CD14-positive monocyte (primary cell): Measurements from ENCODE around the gene RAB20. TPM values are rescaled to one million over a fixed set of nuclear protein-coding genes. Genes with fewer than 3 reads are reported as not detected.

ENCODE experiments used
- DNase-seq, 3 donors: peaks; one replicate each; pipeline ENCODE4 v3.0.0-alpha.2; 2011 to 2022
- H2AFZ ChIP-seq: 2 replicates; pipeline ENCODE4 v1.6.0; 2012; ENCODE audit warnings: mild to moderate bottlenecking, low read depth, low read length, inconsistent platforms; ENCODE audit not compliant: insufficient read depth, poor library complexity, severe bottlenecking
- H3K27ac ChIP-seq, 2 donors: 1 replicate in 1 of 2; 2 replicates in 1 of 2; pipeline ENCODE4 v1.5.1; 2012 to 2013; ENCODE audit warnings: low read length in 2 of 2, control low read depth in 1 of 2, inconsistent platforms in 1 of 2, low read depth in 1 of 2, mild to moderate bottlenecking in 1 of 2
- H3K27me3 ChIP-seq, 2 donors: one replicate each; pipeline versions ENCODE4 v1.6.0 to v1.6.1; 2011 to 2013; ENCODE audit warnings: low read length in 2 of 2; ENCODE audit not compliant: control insufficient read depth in 2 of 2, insufficient read depth in 2 of 2
- H3K36me3 ChIP-seq, 2 donors: replicated peaks in 1 of 2; 1 replicate in 1 of 2; 2 replicates in 1 of 2; pipeline versions ENCODE4 v1.5.1 to v1.6.1; 2012 to 2013; ENCODE audit warnings: low read length in 2 of 2, control low read depth in 1 of 2, inconsistent platforms in 1 of 2, mild to moderate bottlenecking in 1 of 2; ENCODE audit not compliant: insufficient read depth in 2 of 2, control insufficient read depth in 1 of 2
- H3K4me1 ChIP-seq, 2 donors: 1 replicate in 1 of 2; 2 replicates in 1 of 2; pipeline versions ENCODE4 v1.5.1 to v1.6.1; 2012 to 2013; ENCODE audit warnings: low read length in 2 of 2, control low read depth in 1 of 2, inconsistent platforms in 1 of 2, mild to moderate bottlenecking in 1 of 2, moderate library complexity in 1 of 2; ENCODE audit not compliant: insufficient read depth in 2 of 2, control insufficient read depth in 1 of 2
- H3K4me2 ChIP-seq: replicated peaks from 2 replicates; pipeline ENCODE3; 2012; ENCODE audit warnings: low read length, moderate library complexity, mild to moderate bottlenecking; ENCODE audit not compliant: poor library complexity, severe bottlenecking; ENCODE audit errors: extremely low read depth
- H3K4me3 ChIP-seq, 3 experiments: fragments of 200-600 bp in 1 of 3; sonication (generic) in 1 of 3; replicated peaks in 1 of 3; 1 replicate in 2 of 3; 2 replicates in 1 of 3; pipeline ENCODE4 v1.5.1; 2011 to 2013; ENCODE audit warnings: low read length in 3 of 3, mild to moderate bottlenecking in 3 of 3, control low read depth in 2 of 3, low read depth in 2 of 3, inconsistent platforms in 1 of 3, moderate library complexity in 1 of 3
- H3K79me2 ChIP-seq: 2 replicates; pipeline ENCODE4 v1.6.0; 2012; ENCODE audit warnings: mild to moderate bottlenecking, control low read depth, inconsistent platforms, low read length, moderate library complexity; ENCODE audit not compliant: insufficient read depth
- H3K9ac ChIP-seq: 2 replicates; pipeline ENCODE4 v1.6.0; 2017; ENCODE audit warnings: low read length, mild to moderate bottlenecking; ENCODE audit not compliant: insufficient read depth, poor library complexity, severe bottlenecking
- H3K9me3 ChIP-seq, 2 donors: replicated peaks in 1 of 2; 1 replicate in 1 of 2; 2 replicates in 1 of 2; pipeline versions ENCODE4 v1.5.1 to v1.6.1; 2012 to 2013; ENCODE audit warnings: low read length in 2 of 2, control low read depth in 1 of 2; ENCODE audit not compliant: control insufficient read depth in 1 of 2, insufficient read depth in 1 of 2
- H4K20me1 ChIP-seq: 2 replicates; pipeline ENCODE4 v1.6.0; 2012; ENCODE audit warnings: mild to moderate bottlenecking, low read length, control low read depth, moderate library complexity; ENCODE audit not compliant: insufficient read depth
- H3K27ac Mint-ChIP-seq, 7 donors: one replicate each; pipeline ENCODE4 v1.8.0; 2020; ENCODE audit warnings: mild to moderate bottlenecking in 7 of 7, mixed read lengths in 7 of 7, moderate library complexity in 6 of 7, inconsistent platforms in 2 of 7
- H3K27me3 Mint-ChIP-seq, 3 donors: one replicate each; pipeline ENCODE4 v1.8.0; 2021 to 2022; ENCODE audit warnings: low read depth in 3 of 3, mild to moderate bottlenecking in 3 of 3, mixed read lengths in 3 of 3, moderate library complexity in 3 of 3, inconsistent platforms in 1 of 3
- H3K36me3 Mint-ChIP-seq, 2 donors: one replicate each; pipeline ENCODE4 v1.8.0; 2020; ENCODE audit warnings: mixed read lengths in 2 of 2, inconsistent platforms in 1 of 2, mild to moderate bottlenecking in 1 of 2
- H3K4me1 Mint-ChIP-seq: one replicate; pipeline ENCODE4 v1.8.0; 2020; ENCODE audit warnings: mild to moderate bottlenecking, mixed read lengths
- H3K4me3 Mint-ChIP-seq, 2 donors: one replicate each; pipeline ENCODE4 v1.8.0; 2020; ENCODE audit warnings: mild to moderate bottlenecking in 2 of 2, mixed read lengths in 2 of 2, moderate library complexity in 1 of 2
- H3K9me3 Mint-ChIP-seq, 7 donors: one replicate each; pipeline ENCODE4 v1.8.0; 2020 to 2022; ENCODE audit warnings: mixed read lengths in 7 of 7, mild to moderate bottlenecking in 6 of 7, moderate library complexity in 6 of 7, inconsistent platforms in 2 of 7
- CTCF ChIP-seq: fragments of 200-600 bp; IDR thresholded peaks from one replicate; pipeline ENCODE4 v1.8.0; 2022; ENCODE audit warnings: antibody characterized with exemption, mild to moderate bottlenecking
- WGBS: methylation state at CpG from one replicate; pipeline ENCODE4 v1.1.5; 2013; ENCODE audit warnings: missing lambda C conversion rate; ENCODE audit not compliant: insufficient coverage; 5-methylcytosine and 5-hydroxymethylcytosine counted together
- intact Hi-C, 2 donors: fragments of 100-400 bp; cut with micrococcal nuclease; formaldehyde crosslinking; loops; one replicate each; pipeline versions ENCODE4 v1.15.0 to v1.15.1; 2023
- polyA plus RNA-seq, 3 donors: library from polyadenylated mRNA; depleted of rRNA in 1 of 3; unstranded in 2 of 3; stranded (reverse) in 1 of 3; fragments of 300-500 nt in 2 of 3; fragments of >200 nt in 1 of 3; fragmentation: Illumina TruSeq in 2 of 3; gene quantifications; 1 replicate in 2 of 3; 2 replicates in 1 of 3; pipeline ENCODE4 v1.2.3, GENCODE V29; 2012 to 2021

Gene RAB20
- polyA plus RNA-seq, 3 donors, result 37.8 to 77.5 (median 43.1) TPM

- Histone ChIP-seq H3K36me3 (peaks cover 0 to 6% of the 10 kb centered on the region in 2 donors), H3K79me2 (peaks cover 50% of the 10 kb centered on the region), H3K9ac (no peak overlapping the region), H3K4me2 (peak overlapping the region; percentile 83), H3K27ac (no peak overlapping the region), H3K4me3 (no peak overlapping the region), H2AFZ (no peak overlapping the region), H3K27me3 (no peaks in the 10 kb centered on the region), H4K20me1 (peaks cover 29% of the 10 kb centered on the region), H3K4me1 (peaks cover 28 to 46% of the 10 kb centered on the region in 2 donors), H3K9me3 (no peaks in the 10 kb centered on the region)
- intact Hi-C loops, result loop anchor here (2.0 to 10.0 kb wide), 5 partner anchors 41 to 151 kb away; partner anchors contain the start of gene ING1 (in 1 of the 2)
- DNase-seq, result no peak
- Mint-ChIP-seq H3K4me1 (peaks cover 40% of the 10 kb centered on the region), H3K4me3 (no peak overlapping the region), H3K9me3 (no peaks in the 10 kb centered on the region), H3K36me3 (peaks cover 20 to 25% of the 10 kb centered on the region in 2 donors), H3K27ac (peak overlapping the region in 1 of 7 donors; percentile 41), H3K27me3 (peaks cover 0 to 3% (median 0%) of the 10 kb centered on the region in 3 donors)
- WGBS, result 98% methylated on average over 4 of the region's 9 CpGs
- TF ChIP-seq CTCF, result no peak
These were observed 1.9 kb upstream of the RAB20 start for GRCh38 chr13:110563463-110563774.

- peaks cover 35% of the 10 kb centered on the region for H4K20me1 ChIP-seq
- no peaks in the 10 kb centered on the region for H3K9me3 ChIP-seq
- H2AFZ ChIP-seq, result no peak overlapping the region
- Mint-ChIP-seq H3K9me3 (no peaks in the 10 kb centered on the region), H3K4me1 (peaks cover 45% of the 10 kb centered on the region), H3K27me3 (peaks cover 0 to 3% (median 0%) of the 10 kb centered on the region in 3 donors), H3K36me3 (peaks cover 25% of the 10 kb centered on the region in 2 donors), H3K4me3 (peak overlapping the region; percentile 92 to 95), H3K27ac (peak overlapping the region; percentile 93 to 97 (median 95))
- peak overlapping the region; percentile 83 for H3K4me2 ChIP-seq
- no peaks in the 10 kb centered on the region for H3K27me3 ChIP-seq
- peak overlapping the region; percentile 54 to 93 (median 76) for H3K4me3 ChIP-seq
- peaks cover 28 to 50% of the 10 kb centered on the region in 2 donors for H3K4me1 ChIP-seq
- H3K36me3 ChIP-seq, result peaks cover 0 to 9% of the 10 kb centered on the region in 2 donors
- peak overlapping the region; percentile 85 to 92 for H3K27ac ChIP-seq
- intact Hi-C loops, result loop anchor here (2.0 to 10.0 kb wide), 5 partner anchors 41 to 152 kb away; partner anchors contain the start of gene ING1 (in 1 of the 2)
- no peak for TF ChIP-seq CTCF
- no peak for DNase-seq
- H3K79me2 ChIP-seq, result peaks cover 56% of the 10 kb centered on the region
- 81% methylated on average over 12 of the region's 17 CpGs for WGBS
- peak overlapping the region; percentile 63 for H3K9ac ChIP-seq
These were observed 1.4 kb upstream of the RAB20 start for GRCh38 chr13:110562696-110563462.
